GM12891 (cell line): Measurements from ENCODE around the gene SAMHD1.
A peak's percentile ranks its signal among the peaks of the same experiment; 100 is the strongest.
"Not testable (repeated sequence)": the region's sequence is repeated elsewhere in the genome, so short reads cannot be mapped to it uniquely, and the experiment has no call there.

Experiments used
- DNase-seq: peaks from one replicate; pipeline ENCODE4 v3.0.0; 2011; ENCODE audit warnings: low spot score; ENCODE audit not compliant: insufficient read length
- FAIRE-seq: peaks from 2 replicates; lab custom pipeline; 2011; peaks lifted over from hg19 to GRCh38; lab: Jason Lieb, UNC
- PAX5 ChIP-seq: IDR thresholded peaks from 2 replicates; pipeline ENCODE4 v1.6.1; 2011; ENCODE audit warnings: low read length, moderate library complexity, mild to moderate bottlenecking; ENCODE audit not compliant: insufficient read depth, severe bottlenecking
- POLR2A ChIP-seq: IDR thresholded peaks from 2 replicates; pipeline ENCODE4 v1.6.1; 2011; ENCODE audit warnings: low read depth, low read length, control low read depth
- POLR2AphosphoS5 ChIP-seq: IDR thresholded peaks from 2 replicates; pipeline ENCODE4 v1.6.1; 2011; ENCODE audit warnings: low read depth, low read length, control low read depth
- POU2F2 ChIP-seq: IDR thresholded peaks from 2 replicates; pipeline ENCODE4 v1.6.1; 2011; ENCODE audit warnings: low read depth, mild to moderate bottlenecking, control low read depth, low read length, moderate library complexity
- SPI1 ChIP-seq: IDR thresholded peaks from 2 replicates; pipeline ENCODE4 v1.6.1; 2011; ENCODE audit warnings: low read depth, low read length, control low read depth
- TAF1 ChIP-seq: IDR thresholded peaks from 2 replicates; pipeline ENCODE4 v1.6.1; 2011; ENCODE audit warnings: low read depth, low read length, control low read depth

The SAMHD1 gene

DNA sequence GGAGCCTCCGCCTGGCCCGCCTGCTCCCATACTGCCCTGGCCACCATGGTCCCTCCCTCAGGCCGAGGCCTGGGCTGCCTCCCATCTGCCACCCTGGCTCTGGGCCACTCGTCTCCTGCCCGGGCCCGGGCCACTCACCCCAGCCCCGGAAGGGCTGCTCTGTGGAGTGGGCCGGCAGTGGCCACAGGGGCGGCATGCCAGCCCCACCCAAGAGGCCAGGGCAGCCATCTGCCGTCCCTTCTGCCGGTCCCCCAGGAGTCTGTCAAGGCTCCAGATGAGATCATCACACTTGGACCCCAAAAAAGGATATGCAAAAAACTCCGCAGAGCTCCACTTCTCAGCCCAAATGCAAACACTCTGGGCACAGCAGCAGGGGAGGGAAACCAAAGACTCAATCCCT is 99.3 kb downstream of the SAMHD1 start:
- peak; percentile 26 for FAIRE-seq
- TF ChIP-seq POU2F2 (no peak), POLR2AphosphoS5 (no peak), TAF1 (no peak), PAX5 (no peak), POLR2A (no peak), SPI1 (no peak)
- no peak for DNase-seq

DNA sequence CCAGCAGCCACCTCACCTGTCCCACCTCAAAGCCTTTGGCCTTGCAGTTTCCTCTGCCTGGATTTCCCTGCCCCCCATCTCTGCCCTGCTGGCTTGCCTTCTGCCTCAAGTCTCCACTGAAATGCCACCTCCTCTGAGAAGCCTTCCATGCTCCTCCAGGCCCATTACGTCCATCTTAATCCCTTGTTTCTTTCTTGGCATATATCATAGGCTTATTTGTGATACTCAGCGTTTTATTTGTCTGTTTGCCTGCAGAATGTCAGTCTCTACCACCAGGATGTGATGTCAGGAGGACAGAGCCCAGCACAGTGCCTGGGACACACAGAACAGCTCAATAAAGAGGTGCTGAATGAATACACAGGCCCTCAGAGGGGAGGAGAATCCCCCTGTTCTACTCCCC is 100.0 kb downstream of the SAMHD1 start:
- TF ChIP-seq PAX5: no peak
- TF ChIP-seq POLR2A: no peak
- TF ChIP-seq POLR2AphosphoS5: no peak
- no peak for TF ChIP-seq POU2F2
- no peak for TF ChIP-seq SPI1
- no peak for TF ChIP-seq TAF1
- FAIRE-seq (peak; percentile 5), DNase-seq (no peak)

DNA sequence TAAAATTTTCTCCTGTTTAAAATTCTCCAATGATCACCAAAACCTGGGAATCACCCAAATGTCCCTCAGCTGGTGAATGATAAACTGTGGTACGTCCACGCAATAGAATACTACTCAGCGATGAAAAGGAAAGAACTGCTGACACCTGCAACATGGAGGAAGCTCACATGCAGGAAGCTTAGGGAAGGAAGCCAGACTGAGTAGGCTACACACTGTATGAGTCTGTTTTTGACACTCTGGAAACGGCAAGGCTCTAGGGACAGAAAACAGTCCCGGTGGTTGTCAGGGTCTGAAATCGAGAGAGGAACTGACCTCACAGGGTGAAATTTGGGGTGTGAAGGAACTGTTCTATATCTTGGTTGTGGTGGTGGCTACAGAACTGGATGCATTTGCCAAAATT is 100.7 kb downstream of the SAMHD1 start:
- TF ChIP-seq SPI1 (peak; percentile 68), POU2F2 (no peak)
- DNase-seq (no peak), FAIRE-seq (peak; percentile 33)

DNA sequence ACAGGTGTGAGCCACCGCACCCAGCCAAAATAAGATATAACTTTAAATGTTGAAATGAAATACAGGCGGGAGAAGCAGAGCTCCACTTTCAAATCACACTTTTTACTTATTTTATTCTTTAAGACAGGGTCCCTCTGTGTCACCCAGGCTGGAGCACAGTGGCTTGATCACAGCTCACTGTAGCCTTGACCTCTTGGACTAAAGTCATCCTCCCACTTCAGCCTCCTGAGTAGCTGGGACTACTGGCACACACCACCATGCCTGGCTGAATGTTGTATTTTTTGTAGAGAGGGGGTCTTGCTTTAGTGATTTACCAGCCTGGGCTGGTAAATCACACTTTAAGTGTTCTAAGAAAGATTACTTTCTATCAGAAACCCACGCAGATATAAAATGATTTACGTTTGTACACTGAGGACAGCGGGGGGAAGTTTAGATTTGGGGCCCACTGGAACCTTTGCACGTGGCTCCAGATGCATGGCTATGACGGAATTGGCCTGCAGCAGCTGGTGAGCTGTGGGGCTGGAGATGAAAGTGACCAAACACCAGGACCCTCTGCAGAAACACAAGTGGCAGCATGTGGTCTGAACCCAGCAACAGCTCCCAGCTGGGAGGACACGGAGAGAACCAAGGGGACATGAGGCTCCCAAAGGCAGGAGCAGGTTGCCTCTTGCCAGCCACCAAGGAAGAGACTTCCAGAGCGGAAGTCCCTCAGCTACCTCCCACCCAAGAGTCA is 102.0 kb downstream of the SAMHD1 start:
- DNase-seq (no peak), FAIRE-seq (no peak)
- TF ChIP-seq SPI1 (no peak), POLR2AphosphoS5 (no peak)

DNA sequence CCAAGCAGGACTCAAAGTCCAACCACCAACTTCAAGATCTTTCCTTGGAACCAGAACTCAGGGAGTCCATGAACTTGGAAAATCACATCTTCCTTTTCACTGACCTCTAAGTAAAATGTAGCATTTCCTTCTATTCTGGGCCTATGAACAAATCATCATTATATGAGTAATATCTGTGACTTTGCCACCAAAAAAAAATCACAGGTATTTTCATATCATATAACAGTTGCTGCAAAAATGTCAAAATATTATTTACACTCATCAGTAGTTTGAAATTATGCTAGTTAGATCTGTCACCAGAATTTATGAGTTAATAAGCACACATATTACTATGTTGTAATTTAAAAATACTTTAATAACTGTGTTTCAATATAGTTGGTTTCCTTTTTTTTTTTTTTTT is 102.8 kb downstream of the SAMHD1 start:
- DNase-seq (no peak), FAIRE-seq (no peak)
- TF ChIP-seq POLR2A (no peak), POU2F2 (no peak), TAF1 (no peak), POLR2AphosphoS5 (no peak), PAX5 (no peak)

DNA sequence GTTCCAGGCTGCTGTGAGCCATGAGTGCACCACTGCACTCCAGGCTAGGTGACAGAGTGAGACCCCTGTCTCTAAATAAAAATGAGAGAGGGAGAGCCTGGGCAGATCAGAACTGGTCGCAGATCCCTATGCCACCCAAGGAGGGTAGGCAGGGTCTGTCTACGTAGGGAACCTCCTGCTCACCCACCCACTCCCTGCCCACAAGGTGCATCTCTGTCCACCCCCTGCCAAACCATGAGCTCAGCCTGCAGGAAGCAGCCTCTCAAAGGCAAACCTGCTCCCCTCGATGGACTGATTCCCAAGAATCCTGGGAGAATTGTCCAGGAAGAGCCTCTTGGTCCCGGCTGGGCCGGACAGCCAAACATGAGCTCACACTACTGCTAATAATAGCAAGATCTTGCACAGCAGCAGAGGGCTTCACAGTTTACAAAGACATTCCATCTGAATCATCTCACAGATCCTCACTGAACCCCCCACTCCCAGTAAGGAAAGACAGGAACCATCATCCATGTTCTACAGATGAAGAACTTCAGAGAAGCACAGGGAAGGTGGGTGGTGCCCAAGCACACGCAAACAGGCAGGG is 103.3 kb downstream of the SAMHD1 start:
- TF ChIP-seq SPI1: no peak
- TF ChIP-seq TAF1: no peak
- TF ChIP-seq POLR2A: no peak
- no peak for TF ChIP-seq POU2F2
- TF ChIP-seq POLR2AphosphoS5: no peak
- no peak for TF ChIP-seq PAX5
- FAIRE-seq (no peak), DNase-seq (no peak)

DNA sequence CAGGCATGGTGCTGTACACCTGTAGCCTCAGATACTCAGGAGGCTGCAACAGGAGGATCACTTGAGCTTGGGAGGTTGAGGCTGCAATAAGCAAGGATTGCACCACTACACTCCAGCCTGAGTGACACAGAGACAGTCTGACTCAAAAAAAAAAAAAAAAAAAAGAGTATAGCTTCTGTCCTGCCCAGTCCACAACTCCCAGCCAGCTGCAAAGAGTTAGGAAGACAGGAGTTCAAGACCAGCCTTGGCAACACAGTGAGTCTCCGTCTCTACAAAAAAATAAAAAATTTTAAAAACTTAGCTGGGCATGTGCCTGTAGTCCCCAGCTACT is 103.8 kb downstream of the SAMHD1 start:
- TF ChIP-seq SPI1 (no peak), TAF1 (no peak), POLR2A (no peak), POU2F2 (no peak), POLR2AphosphoS5 (no peak), PAX5 (no peak)
- DNase-seq (no peak), FAIRE-seq (no peak)

DNA sequence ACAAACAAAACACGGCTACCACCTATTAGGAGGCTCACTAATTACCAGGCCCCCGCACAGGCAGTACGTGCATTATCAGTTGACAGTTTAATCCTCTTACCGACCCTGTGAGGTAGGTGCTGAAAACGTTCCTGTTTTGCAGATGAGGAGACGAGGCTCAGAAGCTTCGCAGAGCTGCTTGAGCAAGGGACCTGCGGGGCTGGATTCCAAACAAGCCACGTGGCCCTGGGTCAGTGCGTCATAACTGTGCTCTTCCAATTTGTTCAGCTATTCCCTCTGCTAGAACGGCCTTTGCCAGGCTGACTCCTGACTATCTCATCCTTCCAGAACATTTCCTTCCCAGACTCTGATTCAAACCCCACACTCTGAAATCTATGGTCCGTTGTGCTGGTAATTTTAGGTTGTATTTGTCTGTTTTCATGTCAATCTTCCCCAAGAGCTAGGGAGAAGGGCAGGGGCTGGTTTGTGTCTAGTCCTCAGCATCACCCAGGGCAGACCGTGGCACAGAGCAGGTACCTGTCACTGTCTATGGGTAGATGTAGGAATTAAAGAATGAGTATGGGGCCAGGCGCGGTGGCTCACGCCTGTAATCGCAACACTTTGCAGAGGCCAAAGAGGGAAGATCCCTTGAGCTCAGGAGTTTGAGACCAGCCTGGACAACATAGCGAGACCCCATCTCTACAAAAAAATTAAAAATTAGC is 104.3 kb downstream of the SAMHD1 start:
- TF ChIP-seq TAF1: no peak
- no peak for TF ChIP-seq POLR2A
- no peak for TF ChIP-seq PAX5
- TF ChIP-seq POU2F2: no peak
- no peak for TF ChIP-seq POLR2AphosphoS5
- TF ChIP-seq SPI1: no peak
- DNase-seq (no peak), FAIRE-seq (no peak)

DNA sequence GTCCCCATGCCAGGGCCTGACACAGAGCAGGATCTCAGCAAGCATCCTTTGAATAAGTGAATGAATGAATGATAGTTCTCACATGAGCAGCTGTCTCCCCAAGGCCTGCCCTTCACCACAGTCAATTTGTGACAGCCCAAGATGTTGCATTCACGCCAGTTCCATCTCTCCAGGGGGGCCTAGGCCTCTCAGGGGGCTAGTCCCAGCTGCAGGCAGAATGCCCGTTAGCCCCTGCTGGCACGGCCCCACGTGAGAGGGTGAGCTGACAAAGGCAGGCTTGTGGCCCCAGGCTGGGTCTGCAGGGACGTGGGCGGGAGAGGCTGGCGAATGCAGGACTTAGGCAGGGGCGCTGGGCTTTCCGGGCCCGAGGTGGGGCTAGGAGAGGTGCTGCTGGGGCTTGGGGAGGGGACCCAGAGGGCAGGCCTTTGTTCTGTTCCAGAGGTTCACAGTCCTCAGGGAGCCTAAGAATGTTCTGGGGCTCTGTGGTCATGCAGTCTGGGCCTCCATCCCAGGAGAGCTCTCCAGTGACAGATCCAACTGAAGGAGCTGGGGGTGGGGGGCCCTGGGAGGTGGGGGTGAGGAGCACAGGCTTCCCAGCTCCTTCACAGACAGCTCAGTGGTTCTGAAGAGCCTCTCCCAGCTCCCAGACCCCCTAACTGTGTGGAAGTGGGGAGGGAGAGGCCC is 106.1 kb downstream of the SAMHD1 start:
- no peak for DNase-seq
- TF ChIP-seq TAF1 (no peak), POU2F2 (no peak), PAX5 (no peak), POLR2AphosphoS5 (no peak), POLR2A (no peak), SPI1 (no peak)
- no peak for FAIRE-seq

DNA sequence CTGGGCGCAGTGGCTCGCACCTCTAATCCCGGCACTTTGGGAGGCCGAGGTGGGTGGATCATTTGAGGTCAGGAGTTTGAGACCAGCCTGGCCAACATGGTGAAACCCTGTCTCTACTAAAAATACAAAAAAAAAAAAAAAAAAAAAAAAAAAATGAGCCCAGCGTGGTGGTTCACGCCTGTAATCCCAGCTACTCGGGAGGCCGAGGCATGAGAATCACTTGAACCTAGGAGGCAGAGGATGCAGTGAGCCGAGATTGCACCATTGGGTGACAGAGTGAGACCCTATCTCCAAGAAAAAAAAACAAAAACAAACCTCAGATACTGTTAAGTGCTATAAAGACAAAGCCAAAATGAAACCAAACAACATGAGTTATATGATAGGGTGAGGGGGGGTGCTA is 110.5 kb downstream of the SAMHD1 start:
- not testable (repeated sequence) for FAIRE-seq, DNase-seq
